MCF 10A (cell line): ENCODE data around the gene TMEM213. TPM values are rescaled to one million over a fixed set of nuclear protein-coding genes. Genes with fewer than 3 reads are reported as not detected.

Experiments
- BruUV-seq: library from RNA; stranded (reverse); fragments of 400-500 nt; replicated peaks from 2 replicates; lab custom pipeline; 2021; lab: Mats Ljungman, UMichigan
- CTCF ChIA-PET: fragments of 300-600 bp; sonication (Branson Sonifier 250); formaldehyde crosslinking; extraction: SDS; loops from one replicate; lab custom pipeline; 2021; ENCODE audit warnings: antibody characterized with exemption, inconsistent platforms; lab: Yijun Ruan, JAX
- POLR2A ChIA-PET: fragments of 300-600, 350-650 bp; sonication (Branson Sonifier 250); formaldehyde crosslinking; extraction: SDS; loops from one replicate; lab custom pipeline; 2020; ENCODE audit warnings: antibody characterized with exemption, inconsistent platforms; lab: Yijun Ruan, JAX
- DNase-seq: peaks from one replicate; pipeline ENCODE4 v3.0.0-alpha.2; 2018; ENCODE audit not compliant: unreplicated experiment
- H3K27ac Mint-ChIP-seq: one replicate; pipeline ENCODE4 v1.8.0; 2022; ENCODE audit warnings: mild to moderate bottlenecking, low read depth, mixed read lengths; ENCODE audit not compliant: unreplicated experiment
- H3K27me3 Mint-ChIP-seq: one replicate; pipeline ENCODE4 v1.8.0; 2022; ENCODE audit warnings: mixed read lengths; ENCODE audit not compliant: insufficient read depth, unreplicated experiment
- H3K36me3 Mint-ChIP-seq: one replicate; pipeline ENCODE4 v1.8.0; 2022; ENCODE audit warnings: mild to moderate bottlenecking, moderate library complexity, mixed read lengths; ENCODE audit not compliant: insufficient read depth, unreplicated experiment
- H3K4me1 Mint-ChIP-seq: one replicate; pipeline ENCODE4 v1.8.0; 2022; ENCODE audit warnings: mixed read lengths; ENCODE audit not compliant: insufficient read depth, unreplicated experiment
- H3K4me3 Mint-ChIP-seq: one replicate; pipeline ENCODE4 v1.8.0; 2022; ENCODE audit warnings: mild to moderate bottlenecking, moderate library complexity, mixed read lengths; ENCODE audit not compliant: unreplicated experiment
- H3K9me3 Mint-ChIP-seq: one replicate; pipeline ENCODE4 v1.8.0; 2022; ENCODE audit warnings: mixed read lengths; ENCODE audit not compliant: unreplicated experiment
- CTCF ChIP-seq: fragments of 200-600 bp; IDR thresholded peaks from one replicate; pipeline ENCODE4 v1.8.0; 2022; ENCODE audit warnings: antibody characterized with exemption, mild to moderate bottlenecking; ENCODE audit not compliant: unreplicated experiment
- intact Hi-C: fragments of 100-400 bp; cut with micrococcal nuclease; formaldehyde crosslinking; loops from 2 replicates; pipeline ENCODE4 v1.14.1; 2022
- total RNA-seq: library from RNA; stranded (reverse); gene quantifications from 2 replicates; pipeline ENCODE4 v1.2.3, GENCODE V29; 2022

Gene TMEM213
- total RNA-seq, 1 experiment from 2014 or later, result not detected

- Mint-ChIP-seq H3K27ac (no peak overlapping the region), H3K36me3 (no peaks in the 10 kb centered on the region), H3K4me1 (no peaks in the 10 kb centered on the region), H3K4me3 (no peak overlapping the region), H3K9me3 (no peaks in the 10 kb centered on the region), H3K27me3 (no peaks in the 10 kb centered on the region)
- intact Hi-C loops, result no loop called here
- no peak for TF ChIP-seq CTCF
- no peak for DNase-seq
- no TSS peak for BruUV-seq
- ChIA-PET POLR2A (interaction anchor here (1.5 kb wide), 1 partner anchor 11 kb away, joined by 4 read pairs; no protein-coding TSS in a partner anchor), CTCF (interaction anchor here (0.5 to 0.9 kb wide), 3 partner anchors 15 to 70 kb away, joined by 3 to 5 read pairs (median 4); no protein-coding TSS in a partner anchor)
These were observed 31.5 kb downstream of the TMEM213 start for GRCh38 chr7:138829335-138829734.

DNA sequence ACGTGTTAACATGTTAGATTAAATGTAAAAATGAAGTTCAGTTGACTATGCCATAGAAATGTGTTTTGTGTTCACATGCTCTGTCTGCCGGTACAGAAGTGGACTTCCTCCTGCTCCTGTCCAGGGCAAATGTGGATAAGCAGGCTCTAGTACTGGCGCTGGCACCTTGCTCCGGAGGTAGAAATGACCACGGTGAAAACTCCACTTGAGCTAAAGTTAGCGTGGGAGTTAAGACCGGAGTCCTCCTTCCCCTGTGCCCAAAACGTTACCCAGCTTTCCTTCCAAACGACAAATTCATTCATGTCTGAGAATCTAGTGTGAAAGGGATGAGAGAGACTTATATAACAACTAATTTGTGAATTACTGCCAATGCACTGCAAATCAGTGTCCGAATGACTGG is 35.2 kb downstream of the TMEM213 start:
- POLR2A ChIA-PET, result no interaction called here
- no peaks in the 10 kb centered on the region for H3K27me3 Mint-ChIP-seq
- intact Hi-C loops, result no loop called here
- H3K36me3 Mint-ChIP-seq, result no peaks in the 10 kb centered on the region
- no peak for TF ChIP-seq CTCF
- H3K4me3 Mint-ChIP-seq, result no peak overlapping the region
- CTCF ChIA-PET, result interaction anchor here (0.5 kb wide), 1 partner anchor 12 kb away, joined by 3 read pairs; no protein-coding TSS in a partner anchor
- no peaks in the 10 kb centered on the region for H3K4me1 Mint-ChIP-seq
- no peak overlapping the region for H3K27ac Mint-ChIP-seq
- DNase-seq, result no peak
- no peaks in the 10 kb centered on the region for H3K9me3 Mint-ChIP-seq
- BruUV-seq, result no TSS peak

- POLR2A ChIA-PET, result no interaction called here
- BruUV-seq, result no TSS peak
- no peak for DNase-seq
- Mint-ChIP-seq H3K9me3 (no peaks in the 10 kb centered on the region), H3K27ac (no peak overlapping the region), H3K36me3 (no peaks in the 10 kb centered on the region), H3K4me1 (no peaks in the 10 kb centered on the region), H3K4me3 (no peak overlapping the region), H3K27me3 (no peaks in the 10 kb centered on the region)
- TF ChIP-seq CTCF, result no peak
- intact Hi-C loops, result no loop called here
- CTCF ChIA-PET, result no interaction called here
These were observed 35.8 kb downstream of the TMEM213 start for GRCh38 chr7:138833596-138833995.

DNA sequence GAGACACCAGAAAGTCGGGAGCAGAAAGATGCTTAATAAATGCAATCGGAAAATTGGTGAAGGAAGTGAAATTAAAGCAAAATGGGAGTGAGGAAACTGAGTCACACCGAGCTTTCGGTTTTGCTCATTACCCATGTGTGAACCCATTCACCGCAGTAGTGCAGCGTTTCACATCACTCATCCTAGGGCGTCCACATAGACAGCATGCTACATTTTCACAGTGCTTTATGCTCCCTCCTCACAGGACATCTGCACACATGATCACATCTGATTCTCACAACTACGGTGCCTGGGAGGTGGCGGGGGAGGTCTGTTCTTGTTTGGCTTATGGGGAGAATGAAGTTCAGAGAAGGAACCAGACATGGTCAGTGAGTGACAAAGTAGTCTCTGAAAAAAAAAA is 36.8 kb downstream of the TMEM213 start:
- no peak for DNase-seq
- no peaks in the 10 kb centered on the region for H3K4me1 Mint-ChIP-seq
- ChIA-PET POLR2A (no interaction called here), CTCF (interaction anchor here (0.6 kb wide), 1 partner anchor 11 kb away, joined by 3 read pairs; no protein-coding TSS in a partner anchor)
- intact Hi-C loops, result no loop called here
- no peaks in the 10 kb centered on the region for H3K27me3 Mint-ChIP-seq
- H3K27ac Mint-ChIP-seq, result no peak overlapping the region
- H3K4me3 Mint-ChIP-seq, result no peak overlapping the region
- no peaks in the 10 kb centered on the region for H3K9me3 Mint-ChIP-seq
- BruUV-seq, result no TSS peak
- H3K36me3 Mint-ChIP-seq, result peaks cover 5% of the 10 kb centered on the region
- TF ChIP-seq CTCF, result no peak
